Measurements from ENCODE around the gene GPR135. TPM values are rescaled to one million over a fixed set of nuclear protein-coding genes. Genes with fewer than 3 reads are reported as not detected.
A peak's percentile ranks its signal among the peaks of the same experiment; 100 is the strongest.

The GPR135 gene
- total RNA-seq, 4 donors from 2014 or later = 4.4 to 12.6 (median 6.7) TPM

DNA sequence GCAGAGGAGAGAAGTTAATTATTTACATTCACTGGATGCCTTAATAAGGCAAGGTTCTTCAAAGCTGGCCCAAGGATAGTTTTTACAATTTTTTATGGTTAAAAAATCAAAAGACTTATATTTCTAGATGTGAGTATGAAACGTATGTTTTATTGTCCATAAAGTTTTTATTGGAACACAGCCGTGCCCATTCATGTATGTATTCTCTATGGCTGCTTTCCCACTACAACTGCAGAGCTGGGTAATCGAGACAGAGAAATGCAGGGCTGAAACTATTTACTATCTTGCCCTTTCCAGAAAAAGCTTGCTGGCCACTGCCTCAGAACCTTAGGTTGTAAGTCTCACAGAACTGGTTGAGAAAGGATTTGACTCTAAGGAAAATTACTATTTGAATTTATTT, 35.6 kb upstream of the GPR135 start:
- H3K4me3 ChIP-seq = no peak overlapping the region
- H3K4me1 ChIP-seq = peaks cover 0 to 10% (median 0%) of the 10 kb centered on the region in 3 donors
- no peaks in the 10 kb centered on the region for H3K27me3 ChIP-seq
- H3K36me3 ChIP-seq = peaks cover 0 to 66% of the 10 kb centered on the region in 2 donors
- no peaks in the 10 kb centered on the region for H3K9me3 ChIP-seq
- no peak for TF ChIP-seq POLR2AphosphoS5 (IDR thresholded peaks at IDR 0.05)
- TF ChIP-seq POLR2A (IDR thresholded peaks at IDR 0.05) = no peak
- no peak for TF ChIP-seq EP300 (IDR thresholded peaks at IDR 0.05)
- TF ChIP-seq, protein P1, sequence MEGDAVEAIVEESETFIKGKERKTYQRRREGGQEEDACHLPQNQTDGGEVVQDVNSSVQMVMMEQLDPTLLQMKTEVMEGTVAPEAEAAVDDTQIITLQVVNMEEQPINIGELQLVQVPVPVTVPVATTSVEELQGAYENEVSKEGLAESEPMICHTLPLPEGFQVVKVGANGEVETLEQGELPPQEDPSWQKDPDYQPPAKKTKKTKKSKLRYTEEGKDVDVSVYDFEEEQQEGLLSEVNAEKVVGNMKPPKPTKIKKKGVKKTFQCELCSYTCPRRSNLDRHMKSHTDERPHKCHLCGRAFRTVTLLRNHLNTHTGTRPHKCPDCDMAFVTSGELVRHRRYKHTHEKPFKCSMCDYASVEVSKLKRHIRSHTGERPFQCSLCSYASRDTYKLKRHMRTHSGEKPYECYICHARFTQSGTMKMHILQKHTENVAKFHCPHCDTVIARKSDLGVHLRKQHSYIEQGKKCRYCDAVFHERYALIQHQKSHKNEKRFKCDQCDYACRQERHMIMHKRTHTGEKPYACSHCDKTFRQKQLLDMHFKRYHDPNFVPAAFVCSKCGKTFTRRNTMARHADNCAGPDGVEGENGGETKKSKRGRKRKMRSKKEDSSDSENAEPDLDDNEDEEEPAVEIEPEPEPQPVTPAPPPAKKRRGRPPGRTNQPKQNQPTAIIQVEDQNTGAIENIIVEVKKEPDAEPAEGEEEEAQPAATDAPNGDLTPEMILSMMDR (IDR thresholded peaks at IDR 0.05) = no peak
- no peak overlapping the region for H3K27ac ChIP-seq
- ATAC-seq = no peak
- WGBS, 2 donors (ENCODE audit: low coverage in 1 of 2) = 44 to 63% methylated on average over 3 of the region's 3 CpGs

DNA sequence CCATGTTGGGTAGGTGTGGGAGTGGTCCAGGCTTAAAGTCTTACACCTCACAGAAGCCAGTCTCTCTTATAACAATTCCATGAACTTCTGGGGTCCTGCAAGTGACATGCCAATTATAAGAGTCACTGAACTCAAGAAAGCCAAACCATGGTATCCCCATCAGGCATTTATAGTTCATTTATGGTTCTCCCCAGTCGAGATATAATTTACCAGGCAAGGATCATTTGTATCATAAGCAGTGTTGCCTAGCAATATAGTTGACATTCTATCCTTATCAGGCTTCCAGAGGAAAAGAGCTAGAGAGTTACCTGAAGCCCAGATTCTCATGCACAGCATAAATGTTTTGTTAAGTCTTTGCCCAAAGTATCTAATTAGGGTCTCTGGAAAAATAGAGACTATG, 27.2 kb upstream of the GPR135 start:
- H3K4me1 ChIP-seq = peaks cover 0 to 26% (median 0%) of the 10 kb centered on the region in 3 donors
- no peaks in the 10 kb centered on the region for H3K27me3 ChIP-seq
- no peak for ATAC-seq
- no peak overlapping the region for H3K27ac ChIP-seq
- 43 to 80% methylated on average over 1 of the region's 1 CpG for WGBS, 2 donors (ENCODE audit: low coverage in 1 of 2)
- H3K36me3 ChIP-seq = peaks cover 0 to 98% of the 10 kb centered on the region in 2 donors
- no peak for TF ChIP-seq EP300 (IDR thresholded peaks at IDR 0.05)
- TF ChIP-seq POLR2A (IDR thresholded peaks at IDR 0.05) = no peak
- TF ChIP-seq, protein P1 (IDR thresholded peaks at IDR 0.05) = no peak
- TF ChIP-seq POLR2AphosphoS5 (IDR thresholded peaks at IDR 0.05) = no peak
- no peaks in the 10 kb centered on the region for H3K9me3 ChIP-seq
- no peak overlapping the region for H3K4me3 ChIP-seq

GRCh38 chr14:59490756-59491155, 25.6 kb upstream of the GPR135 start:
- TF ChIP-seq POLR2AphosphoS5 (IDR thresholded peaks at IDR 0.05) (no peak), EP300 (IDR thresholded peaks at IDR 0.05) (no peak), POLR2A (IDR thresholded peaks at IDR 0.05) (no peak)
- TF ChIP-seq, protein P1 (IDR thresholded peaks at IDR 0.05) = no peak
- H3K27me3 ChIP-seq = no peaks in the 10 kb centered on the region
- WGBS, 2 donors (ENCODE audit: low coverage in 1 of 2) = 83 to 100% methylated on average over 1 to 3 of the region's 3 CpGs
- peaks cover 0 to 41% (median 7%) of the 10 kb centered on the region in 3 donors for H3K4me1 ChIP-seq
- H3K9me3 ChIP-seq = no peaks in the 10 kb centered on the region
- H3K36me3 ChIP-seq = peaks cover 0 to 83% of the 10 kb centered on the region in 2 donors
- H3K4me3 ChIP-seq = no peak overlapping the region
- no peak overlapping the region for H3K27ac ChIP-seq
- ATAC-seq = no peak

- peak overlapping the region; percentile 87 to 96 (median 94) for H3K27ac ChIP-seq
- ATAC-seq = peak; percentile 59
- peaks cover 0 to 23% of the 10 kb centered on the region in 2 donors for H3K36me3 ChIP-seq
- 0 to 1% methylated on average over 7 of the region's 32 CpGs for WGBS, 2 donors (ENCODE audit: low coverage in 1 of 2)
- H3K9me3 ChIP-seq = no peaks in the 10 kb centered on the region
- H3K4me3 ChIP-seq = peak overlapping the region; percentile 62 to 83
- no peaks in the 10 kb centered on the region for H3K27me3 ChIP-seq
- peaks cover 0 to 79% (median 35%) of the 10 kb centered on the region in 3 donors for H3K4me1 ChIP-seq
- TF ChIP-seq EP300 (IDR thresholded peaks at IDR 0.05) (no peak), POLR2AphosphoS5 (IDR thresholded peaks at IDR 0.05) (no peak), POLR2A (IDR thresholded peaks at IDR 0.05) (no peak)
- TF ChIP-seq, protein P1 (IDR thresholded peaks at IDR 0.05) = no peak
Observed at GRCh38 chr14:59484639-59485175, 19.5 kb upstream of the GPR135 start.

Data from gastroesophageal sphincter (tissue), 4 donors.